Raji (cell line): Measurements from ENCODE around the gene LHFPL4.

Source experiments
- POLR2A ChIP-seq: IDR thresholded peaks from 2 replicates; pipeline ENCODE4 v1.6.1; 2011; ENCODE audit warnings: low read depth, low read length, control low read depth; ENCODE audit not compliant: insufficient read depth

The LHFPL4 gene

DNA sequence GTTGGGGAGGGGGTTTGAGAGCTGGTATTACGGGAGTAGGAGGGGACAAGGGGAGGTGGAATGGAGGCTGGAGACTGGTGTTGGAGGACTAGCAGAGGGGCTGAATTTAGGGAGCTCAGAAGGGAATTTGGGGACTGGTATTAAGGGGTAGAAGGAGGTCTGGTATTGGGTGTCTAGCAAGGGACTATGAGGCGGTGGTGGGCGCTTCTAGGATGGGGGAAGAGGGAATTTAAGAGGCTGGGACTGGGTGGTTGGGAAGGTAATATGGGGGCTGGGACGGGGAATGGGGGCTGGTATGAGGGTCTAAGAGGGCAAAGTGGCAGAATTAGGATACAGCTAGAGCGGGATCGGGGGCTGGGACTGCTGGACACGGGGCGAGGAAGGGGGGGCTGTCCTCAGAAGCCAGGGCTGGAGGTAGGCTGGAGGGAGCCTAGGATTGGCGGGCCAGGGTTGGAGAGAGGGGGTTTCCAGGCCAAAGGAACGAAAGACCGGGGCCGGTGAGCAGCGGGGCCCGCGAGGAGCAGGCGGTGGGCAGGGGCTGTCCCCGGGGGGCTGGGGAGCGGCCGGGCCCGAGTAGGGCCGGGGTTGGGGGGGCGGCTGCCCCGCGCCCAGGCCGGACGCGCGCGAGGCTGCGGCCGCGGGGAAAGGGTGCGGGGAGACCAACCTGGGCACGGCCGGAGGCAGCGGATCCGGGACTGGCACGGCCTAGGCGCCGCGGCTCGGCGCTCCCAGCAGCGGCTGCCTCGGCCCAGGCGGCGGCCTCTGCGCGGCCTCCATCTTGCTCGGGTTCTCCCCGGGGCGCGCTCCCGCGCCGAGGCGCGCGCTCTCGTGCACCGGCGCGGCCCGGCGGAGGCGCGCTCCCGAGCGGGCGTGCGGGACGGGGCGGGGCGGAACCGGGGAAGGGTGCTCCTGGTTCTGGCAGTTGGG, at the start of gene LHFPL4:
LHFPL4 (minus strand) TSS at position 802 of the 927 bp plus-strand sequence. CDS start 1,143 bp downstream, outside the sequence.
- TF ChIP-seq POLR2A, result no peak

DNA sequence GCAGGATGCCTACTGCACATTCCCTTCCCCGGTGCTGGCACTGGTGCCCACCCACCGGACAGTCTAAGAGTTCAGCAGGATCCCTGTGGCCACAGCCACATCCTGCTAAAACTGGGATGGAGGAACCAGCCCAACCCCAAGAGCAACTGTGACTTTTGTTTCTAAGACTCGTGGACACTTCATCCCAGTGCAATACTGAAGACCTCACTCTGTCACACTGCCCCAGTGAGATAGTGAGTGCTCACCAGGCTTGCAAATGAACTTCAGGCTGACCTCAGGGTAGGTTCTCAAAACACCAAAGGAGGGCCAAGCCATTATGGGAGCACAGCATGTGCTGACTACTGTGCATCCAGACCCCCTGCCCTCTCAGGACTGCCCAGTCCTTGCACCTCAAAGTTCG, 49.0 kb upstream of the LHFPL4 start:
- no peak for TF ChIP-seq POLR2A

DNA sequence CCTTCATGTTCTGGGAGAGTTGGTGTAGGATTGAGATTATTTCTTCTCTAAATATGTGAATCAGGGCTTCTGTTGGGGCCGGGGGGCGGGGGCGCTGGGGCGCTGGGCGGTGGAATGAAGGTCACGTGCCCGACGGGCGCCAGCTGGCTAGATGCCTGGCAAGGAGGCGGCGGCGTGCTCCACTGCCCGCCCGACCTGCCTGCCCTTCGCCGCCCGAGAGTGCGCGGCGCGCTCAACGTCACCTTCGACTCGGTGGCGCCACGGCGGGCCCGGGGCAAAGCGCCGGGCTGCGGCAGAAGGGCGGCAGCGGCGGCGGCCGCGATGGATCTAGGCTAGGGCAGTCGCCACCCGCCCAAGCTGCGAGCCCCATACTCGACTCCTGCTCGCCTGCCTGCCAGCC, 47.0 kb upstream of the LHFPL4 start:
- TF ChIP-seq POLR2A, result no peak

DNA sequence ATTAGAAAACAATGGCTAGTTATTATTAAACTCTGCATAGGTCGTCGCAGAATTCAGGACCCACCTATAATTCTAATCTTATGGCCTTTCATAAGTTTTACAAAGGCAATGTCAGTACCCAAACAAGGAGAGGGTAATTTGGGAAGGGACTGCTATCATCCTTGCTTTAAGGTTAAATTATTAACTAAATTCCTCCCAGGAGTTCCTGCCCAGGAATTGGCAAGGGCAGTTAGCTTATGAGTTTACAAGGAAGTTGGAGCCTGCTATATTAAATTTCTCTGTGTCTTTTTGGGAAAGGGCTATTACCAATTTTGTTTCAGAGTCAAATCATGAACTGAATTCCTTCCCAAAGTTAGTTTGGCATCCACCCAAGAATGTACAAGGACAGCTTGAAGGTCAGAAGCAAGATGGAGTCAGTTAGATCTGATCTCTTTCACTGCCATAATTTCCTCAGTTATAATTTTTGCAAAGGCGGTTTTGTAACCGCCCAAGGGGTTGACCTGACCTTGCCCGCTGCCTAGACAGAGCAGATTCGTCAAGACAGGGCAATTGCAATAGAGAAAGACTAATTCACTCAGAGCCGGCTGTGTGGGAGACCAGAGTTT, 45.3 kb upstream of the LHFPL4 start:
- TF ChIP-seq POLR2A, result no peak

GRCh38 chr3:9595877-9596276, 42.3 kb upstream of the LHFPL4 start:
- TF ChIP-seq POLR2A, result no peak

DNA sequence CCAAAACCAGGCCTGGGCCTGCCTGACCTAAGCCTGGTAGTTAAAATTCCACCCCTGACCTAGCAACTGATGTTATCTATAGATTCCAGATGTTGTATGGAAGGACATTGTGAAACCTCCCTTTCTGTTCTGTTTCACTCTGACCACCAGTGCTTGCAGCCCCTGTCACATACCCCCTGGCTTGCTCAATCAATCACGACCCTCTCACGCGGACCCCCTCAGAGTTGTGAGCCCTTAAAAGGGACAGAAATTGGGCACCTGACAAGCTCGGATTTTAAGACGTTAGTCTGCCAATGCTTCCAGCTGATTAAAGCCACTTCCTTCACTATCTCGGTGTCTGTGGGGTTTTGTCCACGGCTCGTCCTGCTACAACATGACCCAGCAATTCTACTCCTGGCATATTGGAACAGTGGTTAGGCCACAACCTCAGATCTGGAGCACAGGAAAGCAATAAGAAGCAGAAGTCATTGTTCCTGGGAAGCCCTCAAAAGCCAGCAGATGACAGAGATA, 36.7 kb upstream of the LHFPL4 start:
- no peak for TF ChIP-seq POLR2A

DNA sequence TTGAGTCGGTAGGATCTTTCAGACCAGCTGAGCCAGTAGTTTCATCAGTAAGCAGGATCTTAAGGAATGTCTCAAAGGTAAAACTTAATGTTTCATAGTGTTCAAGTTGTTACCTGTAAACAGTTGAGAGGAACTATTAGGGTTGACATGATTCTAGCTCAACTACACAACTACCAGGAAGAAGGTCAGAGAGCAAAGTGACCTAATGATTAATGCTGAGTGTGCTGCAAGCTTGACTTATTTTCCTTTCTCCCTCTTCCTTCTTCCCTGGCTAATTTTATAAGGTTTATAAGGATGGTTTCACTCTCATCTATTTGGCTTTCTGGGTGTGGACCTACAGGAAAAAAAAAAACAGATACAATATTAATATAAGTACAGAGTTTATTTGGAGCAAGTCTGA, 30.2 kb upstream of the LHFPL4 start:
- TF ChIP-seq POLR2A, result no peak

DNA sequence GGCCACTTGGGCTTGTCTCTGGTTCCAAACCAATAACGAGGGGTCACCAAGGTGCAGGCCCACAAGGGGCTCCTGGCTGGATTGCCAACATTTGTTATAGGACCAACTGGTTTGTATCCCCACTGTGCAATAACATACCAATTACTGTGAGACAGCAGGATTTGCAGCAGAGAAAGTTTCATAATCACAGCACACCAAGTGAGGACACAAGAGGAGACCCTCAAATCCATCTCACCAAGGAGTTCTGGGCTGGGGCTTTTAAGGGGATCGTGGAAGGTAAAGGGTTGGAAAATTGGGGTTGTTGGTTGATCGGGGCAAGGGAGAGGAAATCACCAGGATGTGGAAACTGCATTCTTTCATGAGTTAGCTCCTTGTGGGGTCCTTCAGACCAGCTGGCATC, 29.7 kb upstream of the LHFPL4 start:
- TF ChIP-seq POLR2A, result no peak

GRCh38 chr3:9582332-9582731, 28.7 kb upstream of the LHFPL4 start:
- TF ChIP-seq POLR2A, result no peak

- TF ChIP-seq POLR2A, result no peak
Observed at GRCh38 chr3:9581742-9582141, 28.1 kb upstream of the LHFPL4 start.

DNA sequence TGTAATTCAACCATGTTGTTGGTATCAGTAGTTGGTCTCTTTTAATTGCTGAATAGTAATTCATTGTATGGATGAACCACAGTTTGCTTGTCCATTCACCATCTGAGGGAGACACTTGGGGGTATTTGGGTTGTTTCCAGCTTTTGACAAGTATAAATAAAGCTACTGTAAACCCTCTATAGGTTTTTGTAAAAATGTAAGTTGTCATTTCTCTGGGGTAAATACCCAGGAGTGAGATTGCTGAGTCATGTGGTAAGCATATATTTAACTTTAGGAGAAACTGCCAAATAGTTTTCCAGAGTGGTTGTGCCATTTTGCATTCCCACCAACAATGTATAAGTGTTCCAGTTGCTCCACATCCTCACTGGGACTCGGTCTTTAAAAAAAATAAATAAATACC, 15.4 kb upstream of the LHFPL4 start:
- TF ChIP-seq POLR2A, result no peak

DNA sequence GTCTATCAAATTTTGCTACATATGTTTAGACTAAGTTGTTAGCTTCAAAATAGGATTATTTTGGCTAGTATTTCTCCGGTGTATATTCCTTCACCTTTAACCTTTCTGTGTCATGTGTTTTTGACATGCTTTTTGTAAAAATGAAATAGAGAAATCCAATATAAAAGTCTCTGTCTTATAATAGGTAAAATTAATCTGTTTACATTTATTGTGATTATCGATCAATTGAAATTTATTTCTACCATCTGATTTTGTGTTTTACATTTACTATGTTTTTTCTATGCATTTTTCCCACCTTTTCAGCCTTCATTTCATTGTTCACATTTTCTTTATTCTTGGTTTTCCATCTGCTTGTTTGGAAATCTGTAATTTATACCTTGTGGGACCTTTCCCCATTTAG, 11.7 kb upstream of the LHFPL4 start:
- no peak for TF ChIP-seq POLR2A

DNA sequence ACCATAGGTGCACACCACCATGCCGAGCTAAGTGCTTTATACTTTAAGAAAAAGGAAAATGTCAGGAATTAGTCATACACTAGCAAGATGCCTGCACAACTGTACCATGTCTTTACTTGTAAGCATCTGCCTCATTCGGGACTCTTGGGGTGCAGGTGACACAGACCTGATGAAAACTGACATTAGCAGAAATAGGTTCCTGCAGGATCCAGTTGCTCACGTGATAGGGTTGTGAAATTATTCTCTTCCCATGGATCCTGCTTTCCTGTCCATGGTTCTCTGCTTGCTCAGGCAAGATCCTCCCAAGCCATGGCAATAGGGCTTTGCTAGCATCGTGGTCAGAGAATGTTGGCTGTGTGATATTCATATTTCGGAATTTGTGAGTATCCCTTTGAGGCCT, 10.2 kb upstream of the LHFPL4 start:
- no peak for TF ChIP-seq POLR2A

- no peak for TF ChIP-seq POLR2A
Observed at GRCh38 chr3:9553948-9554513, 409 bp upstream of the LHFPL4 start.

DNA sequence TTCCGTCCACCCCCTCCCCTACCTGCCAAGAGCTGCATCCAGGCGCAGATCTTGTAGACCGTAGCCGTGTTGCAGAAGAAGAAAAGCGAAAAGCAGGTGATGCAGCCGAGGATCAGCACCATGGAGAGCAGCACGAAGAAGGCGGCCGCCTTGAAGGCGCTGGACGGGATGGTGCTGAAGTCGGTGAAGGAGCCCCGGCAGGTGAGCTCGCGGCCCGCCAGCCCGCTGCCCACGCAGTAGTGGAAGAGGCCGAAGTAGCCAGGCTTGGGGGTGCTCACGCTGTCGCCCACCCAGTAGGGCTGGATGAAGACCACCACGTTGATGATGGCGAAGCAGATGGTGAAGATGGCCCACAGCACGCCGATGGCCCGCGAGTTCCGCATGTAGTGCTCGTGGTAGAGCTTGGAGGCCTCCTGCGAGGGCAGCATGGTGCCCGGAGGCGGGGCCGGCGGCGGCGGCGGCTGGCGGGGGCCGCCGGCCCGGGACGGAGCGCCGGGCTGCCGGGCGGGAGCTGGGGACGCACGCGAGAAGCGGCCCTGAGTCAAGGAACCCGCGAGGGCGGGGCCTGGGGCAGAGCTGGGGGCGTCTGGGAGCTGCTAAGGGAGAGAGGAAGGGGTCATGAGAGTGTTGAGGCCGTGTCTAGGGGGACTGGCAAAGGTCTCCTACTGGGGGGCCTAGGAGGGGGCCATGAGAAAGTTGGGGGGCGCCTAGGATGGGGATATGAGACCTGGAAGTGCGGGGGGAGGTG, 1.2 kb downstream of the LHFPL4 start:
- TF ChIP-seq POLR2A, result no peak
